Chondrocyte (in vitro differentiated cells): Measurements from ENCODE around the gene DUOX2. TPM values are rescaled to one million over a fixed set of nuclear protein-coding genes. Genes with fewer than 3 reads are reported as not detected.

Experiments used
- DNase-seq: peaks from one replicate; pipeline ENCODE4 v3.0.0; 2021; ENCODE audit warnings: mixed read lengths, low spot score
- H3K27ac Mint-ChIP-seq: one replicate; pipeline ENCODE4 v1.8.0; 2021; ENCODE audit warnings: mild to moderate bottlenecking, moderate library complexity, mixed read lengths; ENCODE audit not compliant: unreplicated experiment
- H3K27me3 Mint-ChIP-seq: 2 replicates; pipeline ENCODE4 v1.8.0; 2021; ENCODE audit warnings: low read depth, mixed read lengths
- H3K36me3 Mint-ChIP-seq: 2 replicates; pipeline ENCODE4 v1.8.0; 2021; ENCODE audit warnings: low read depth, mixed read lengths
- H3K4me1 Mint-ChIP-seq: 2 replicates; pipeline ENCODE4 v1.8.0; 2021; ENCODE audit warnings: low read depth, mild to moderate bottlenecking, mixed read lengths
- H3K4me3 Mint-ChIP-seq: one replicate; pipeline ENCODE4 v1.8.0; 2021; ENCODE audit warnings: mild to moderate bottlenecking, moderate library complexity, mixed read lengths; ENCODE audit not compliant: unreplicated experiment
- H3K9me3 Mint-ChIP-seq: 2 replicates; pipeline ENCODE4 v1.8.0; 2021; ENCODE audit warnings: low read depth, mixed read lengths
- total RNA-seq: library from RNA; stranded (reverse); gene quantifications from 3 replicates; pipeline ENCODE4 v1.2.1, GENCODE V29; 2021
- TF ChIP-seq, protein P1 (sequence below): fragments of 200-600 bp; sonication (generic); IDR thresholded peaks from 2 replicates; pipeline ENCODE4 v1.5.0; 2021; ENCODE audit warnings: antibody characterized with exemption, mild to moderate bottlenecking, moderate library complexity

The DUOX2 gene
- total RNA-seq, 1 donor from 2014 or later = not detected

DNA sequence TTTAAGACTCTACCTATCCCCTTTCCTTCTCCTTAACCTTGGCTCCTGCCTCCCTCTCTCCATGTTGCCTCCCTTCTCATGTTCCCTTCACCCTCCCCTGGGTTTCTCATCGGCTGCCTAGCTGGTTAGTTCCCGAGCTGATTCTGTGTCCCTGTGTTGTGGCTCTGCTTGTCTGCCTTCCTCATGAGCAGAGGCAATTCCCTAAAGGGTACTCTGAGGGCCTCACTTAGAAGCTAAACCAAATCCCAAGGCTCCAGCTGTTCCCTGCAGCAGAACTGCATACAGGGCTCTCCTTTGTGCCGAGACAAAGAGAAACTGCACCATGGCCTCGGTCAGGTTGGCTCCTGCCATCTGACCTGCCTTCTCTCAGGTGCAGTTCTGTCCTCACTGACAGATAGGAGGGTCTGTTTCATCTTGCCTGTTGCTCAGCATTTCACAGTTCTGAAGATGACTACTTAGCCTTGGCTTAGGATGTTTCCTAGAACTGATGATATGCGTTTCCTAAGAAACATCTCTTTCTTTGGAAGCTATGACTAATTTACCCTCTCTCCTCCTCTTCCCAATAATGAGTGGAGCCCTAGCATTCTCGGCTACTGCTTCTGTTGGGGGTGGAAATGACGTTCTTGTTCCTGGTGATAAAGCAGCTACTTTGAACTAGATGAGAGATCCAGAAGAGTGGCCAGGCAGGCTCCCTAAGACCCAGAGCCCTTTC is 42.9 kb upstream of the DUOX2 start:
- TF ChIP-seq, protein P1, sequence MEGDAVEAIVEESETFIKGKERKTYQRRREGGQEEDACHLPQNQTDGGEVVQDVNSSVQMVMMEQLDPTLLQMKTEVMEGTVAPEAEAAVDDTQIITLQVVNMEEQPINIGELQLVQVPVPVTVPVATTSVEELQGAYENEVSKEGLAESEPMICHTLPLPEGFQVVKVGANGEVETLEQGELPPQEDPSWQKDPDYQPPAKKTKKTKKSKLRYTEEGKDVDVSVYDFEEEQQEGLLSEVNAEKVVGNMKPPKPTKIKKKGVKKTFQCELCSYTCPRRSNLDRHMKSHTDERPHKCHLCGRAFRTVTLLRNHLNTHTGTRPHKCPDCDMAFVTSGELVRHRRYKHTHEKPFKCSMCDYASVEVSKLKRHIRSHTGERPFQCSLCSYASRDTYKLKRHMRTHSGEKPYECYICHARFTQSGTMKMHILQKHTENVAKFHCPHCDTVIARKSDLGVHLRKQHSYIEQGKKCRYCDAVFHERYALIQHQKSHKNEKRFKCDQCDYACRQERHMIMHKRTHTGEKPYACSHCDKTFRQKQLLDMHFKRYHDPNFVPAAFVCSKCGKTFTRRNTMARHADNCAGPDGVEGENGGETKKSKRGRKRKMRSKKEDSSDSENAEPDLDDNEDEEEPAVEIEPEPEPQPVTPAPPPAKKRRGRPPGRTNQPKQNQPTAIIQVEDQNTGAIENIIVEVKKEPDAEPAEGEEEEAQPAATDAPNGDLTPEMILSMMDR = no peak
- Mint-ChIP-seq H3K36me3 (peaks cover 9% of the 10 kb centered on the region), H3K9me3 (no peaks in the 10 kb centered on the region), H3K4me1 (no peaks in the 10 kb centered on the region), H3K4me3 (no peak overlapping the region), H3K27ac (no peak overlapping the region), H3K27me3 (no peaks in the 10 kb centered on the region)
- no peak for DNase-seq

DNA sequence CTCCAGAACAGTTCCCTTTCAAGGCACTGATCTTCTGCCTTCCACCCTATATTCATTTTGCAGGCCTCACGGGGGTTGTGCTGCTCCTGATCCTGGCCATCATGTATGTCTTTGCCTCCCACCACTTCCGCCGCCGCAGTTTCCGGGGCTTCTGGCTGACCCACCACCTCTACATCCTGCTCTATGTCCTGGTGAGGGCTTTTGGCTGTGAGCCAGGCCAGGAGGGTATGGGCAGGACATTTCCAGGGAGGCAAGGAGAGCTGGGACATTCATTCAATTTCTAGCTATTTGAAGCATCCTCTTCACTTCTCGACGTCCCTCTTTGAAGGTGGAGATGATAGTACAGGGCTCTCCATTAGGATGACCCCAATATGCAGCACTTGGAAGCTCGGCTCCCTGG is 41.8 kb upstream of the DUOX2 start:
- H3K27me3 Mint-ChIP-seq = no peaks in the 10 kb centered on the region
- no peak for DNase-seq
- no peaks in the 10 kb centered on the region for H3K9me3 Mint-ChIP-seq
- no peaks in the 10 kb centered on the region for H3K4me1 Mint-ChIP-seq
- peaks cover 9% of the 10 kb centered on the region for H3K36me3 Mint-ChIP-seq
- no peak overlapping the region for H3K4me3 Mint-ChIP-seq
- TF ChIP-seq, protein P1 = no peak
- no peak overlapping the region for H3K27ac Mint-ChIP-seq

- Mint-ChIP-seq H3K27me3 (no peaks in the 10 kb centered on the region), H3K36me3 (peaks cover 9% of the 10 kb centered on the region), H3K27ac (no peak overlapping the region), H3K4me3 (no peak overlapping the region), H3K4me1 (no peaks in the 10 kb centered on the region), H3K9me3 (no peaks in the 10 kb centered on the region)
- no peak for DNase-seq
- TF ChIP-seq, protein P1 = no peak
These were observed 38.2 kb upstream of the DUOX2 start for GRCh38 chr15:45151998-45152828.

DNA sequence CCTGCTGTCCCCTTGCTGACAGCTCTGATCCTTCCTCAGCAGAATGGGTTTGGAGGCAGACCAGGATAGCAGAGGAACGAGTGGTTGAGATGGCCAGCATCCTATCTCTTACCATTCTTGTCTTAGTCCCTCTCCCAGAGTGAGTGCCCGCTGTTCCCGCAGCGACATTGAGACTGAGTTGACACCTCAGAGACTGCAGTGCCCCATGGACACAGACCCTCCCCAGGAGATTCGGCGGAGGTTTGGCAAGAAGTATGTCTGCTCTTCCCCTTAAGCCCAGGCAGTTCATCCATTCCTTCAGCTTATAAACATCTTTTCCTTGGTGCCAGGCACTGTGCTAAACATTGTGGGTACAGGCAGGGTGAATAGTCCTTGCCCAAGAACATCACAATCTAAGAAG is 37.0 kb upstream of the DUOX2 start:
- DNase-seq = no peak
- TF ChIP-seq, protein P1 = no peak
- peaks cover 9% of the 10 kb centered on the region for H3K36me3 Mint-ChIP-seq
- H3K4me1 Mint-ChIP-seq = no peaks in the 10 kb centered on the region
- H3K27ac Mint-ChIP-seq = no peak overlapping the region
- H3K9me3 Mint-ChIP-seq = no peaks in the 10 kb centered on the region
- H3K27me3 Mint-ChIP-seq = no peaks in the 10 kb centered on the region
- H3K4me3 Mint-ChIP-seq = no peak overlapping the region

DNA sequence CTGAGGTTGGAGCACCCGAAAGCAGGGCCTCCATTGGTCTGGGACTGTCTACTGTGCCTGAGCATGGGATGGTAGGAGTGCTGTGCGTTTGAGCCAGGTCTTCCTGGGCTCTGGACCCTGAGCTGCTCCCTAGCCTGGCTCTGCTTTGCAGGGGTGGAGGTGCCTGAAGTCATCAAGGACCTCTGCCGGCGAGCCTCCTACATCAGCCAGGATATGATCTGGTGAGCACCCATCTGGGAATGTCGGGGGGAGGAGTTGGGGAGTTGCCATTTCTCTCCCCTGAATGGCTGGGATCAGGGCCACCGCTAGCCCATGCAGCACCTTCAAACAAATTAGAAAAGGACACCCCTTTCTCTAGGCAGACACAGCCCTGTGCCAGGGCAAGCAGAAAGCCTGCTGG is 36.5 kb upstream of the DUOX2 start:
- peaks cover 9% of the 10 kb centered on the region for H3K36me3 Mint-ChIP-seq
- no peak for DNase-seq

More for the DNA sequence above, 36.5 kb upstream of the DUOX2 start:
- H3K27me3 Mint-ChIP-seq = peaks cover under 1% of the 10 kb centered on the region
- H3K4me1 Mint-ChIP-seq = no peaks in the 10 kb centered on the region
- TF ChIP-seq, protein P1 = no peak
- H3K4me3 Mint-ChIP-seq = no peak overlapping the region
- no peaks in the 10 kb centered on the region for H3K9me3 Mint-ChIP-seq
- no peak overlapping the region for H3K27ac Mint-ChIP-seq
